Measurements from ENCODE around the gene INHBE.

The INHBE gene

GRCh38 chr12:57471661-57472060 is 16.6 kb downstream of the INHBE start:
- H3K4me3 ChIP-seq = no peak overlapping the region

GRCh38 chr12:57472391-57472790 is 17.3 kb downstream of the INHBE start:
- Histone ChIP-seq H3K4me3 (no peak overlapping the region), H3K27ac (no peak overlapping the region)

More at GRCh38 chr12:57471661-57472060, 16.6 kb downstream of the INHBE start:
- H3K27ac ChIP-seq = no peak overlapping the region

DNA sequence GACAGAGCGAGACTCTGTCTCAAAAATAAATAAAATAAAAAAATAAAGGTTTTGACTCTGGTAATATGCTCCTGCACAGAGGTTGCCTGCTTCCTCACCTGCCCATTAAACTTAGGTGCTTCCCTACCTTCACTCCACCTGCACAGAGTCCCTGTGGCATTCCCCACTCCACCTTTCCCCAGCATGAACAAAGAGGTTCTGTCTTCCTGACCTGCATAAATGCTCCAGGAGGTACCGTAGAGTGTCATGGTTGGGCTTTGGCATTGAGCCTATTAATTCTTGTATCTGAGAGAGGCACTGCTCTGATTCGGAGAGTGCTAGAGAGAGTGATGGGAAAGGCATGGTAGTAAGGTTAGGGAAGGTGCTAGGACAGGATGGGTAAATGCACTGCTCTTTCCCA is 18.3 kb downstream of the INHBE start:
- H3K4me3 ChIP-seq = no peak overlapping the region

GRCh38 chr12:57473886-57474285 is 18.8 kb downstream of the INHBE start:
- no peak overlapping the region for H3K27ac ChIP-seq
- H3K4me3 ChIP-seq = no peak overlapping the region

More for the DNA sequence above, 18.3 kb downstream of the INHBE start:
- no peak overlapping the region for H3K27ac ChIP-seq

- Histone ChIP-seq H3K4me3 (no peak overlapping the region), H3K27ac (no peak overlapping the region)
Measured at GRCh38 chr12:57474430-57474829, 19.3 kb downstream of the INHBE start.

- Histone ChIP-seq H3K27ac (no peak overlapping the region), H3K4me3 (peak overlapping the region in 1 of 7 experiments; percentile 40)
Measured at GRCh38 chr12:57474862-57475261, 19.8 kb downstream of the INHBE start.

DNA sequence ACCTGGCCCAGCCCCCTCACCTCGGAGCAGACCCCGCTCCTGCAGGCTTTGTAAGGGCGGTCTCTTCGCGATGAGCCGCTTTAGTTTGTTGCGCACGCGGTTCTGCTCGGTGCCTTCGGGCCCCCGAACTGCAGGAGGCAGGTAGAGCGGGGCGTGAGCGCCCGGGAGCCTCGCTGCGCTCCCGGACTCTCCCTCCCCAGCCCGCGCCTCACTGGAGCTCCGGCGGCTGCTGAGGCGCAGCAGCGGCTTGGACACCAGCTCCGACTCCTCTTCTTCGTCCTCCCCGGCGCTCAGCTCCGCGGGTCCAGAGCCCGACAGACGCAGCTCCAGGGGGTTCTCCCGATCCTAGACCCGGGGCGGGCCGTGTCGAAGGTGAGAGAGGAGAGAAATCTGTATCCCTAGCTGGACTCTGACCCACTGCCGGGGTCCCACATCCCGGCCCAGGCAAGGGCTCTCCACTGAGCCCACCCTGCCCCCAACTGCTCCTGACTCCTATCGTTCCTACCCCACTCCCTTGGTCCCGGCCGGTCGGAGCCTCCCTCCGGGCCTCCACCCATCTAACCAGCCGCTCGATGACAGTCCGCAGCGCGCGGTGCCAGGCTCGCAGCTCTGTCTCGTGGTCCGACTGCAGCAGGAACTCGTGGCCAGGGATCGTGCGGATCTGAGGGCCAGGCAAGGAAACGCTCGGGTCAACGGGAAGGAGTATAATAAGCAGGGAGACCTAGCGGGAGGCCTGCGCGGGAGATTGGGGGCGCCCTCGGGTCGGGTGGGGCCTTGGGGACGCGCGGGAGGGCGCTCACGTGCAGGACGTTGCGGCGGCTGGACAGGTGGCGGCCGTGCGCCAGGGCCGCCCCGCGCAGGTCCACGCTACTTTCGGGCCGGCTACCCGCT is 20.4 kb downstream of the INHBE start:
- Histone ChIP-seq H3K27ac (peak overlapping the region in 17 of 21 experiments; percentile 17 to 99 (median 88)), H3K4me3 (peak overlapping the region; percentile 32 to 47 (median 40))

DNA sequence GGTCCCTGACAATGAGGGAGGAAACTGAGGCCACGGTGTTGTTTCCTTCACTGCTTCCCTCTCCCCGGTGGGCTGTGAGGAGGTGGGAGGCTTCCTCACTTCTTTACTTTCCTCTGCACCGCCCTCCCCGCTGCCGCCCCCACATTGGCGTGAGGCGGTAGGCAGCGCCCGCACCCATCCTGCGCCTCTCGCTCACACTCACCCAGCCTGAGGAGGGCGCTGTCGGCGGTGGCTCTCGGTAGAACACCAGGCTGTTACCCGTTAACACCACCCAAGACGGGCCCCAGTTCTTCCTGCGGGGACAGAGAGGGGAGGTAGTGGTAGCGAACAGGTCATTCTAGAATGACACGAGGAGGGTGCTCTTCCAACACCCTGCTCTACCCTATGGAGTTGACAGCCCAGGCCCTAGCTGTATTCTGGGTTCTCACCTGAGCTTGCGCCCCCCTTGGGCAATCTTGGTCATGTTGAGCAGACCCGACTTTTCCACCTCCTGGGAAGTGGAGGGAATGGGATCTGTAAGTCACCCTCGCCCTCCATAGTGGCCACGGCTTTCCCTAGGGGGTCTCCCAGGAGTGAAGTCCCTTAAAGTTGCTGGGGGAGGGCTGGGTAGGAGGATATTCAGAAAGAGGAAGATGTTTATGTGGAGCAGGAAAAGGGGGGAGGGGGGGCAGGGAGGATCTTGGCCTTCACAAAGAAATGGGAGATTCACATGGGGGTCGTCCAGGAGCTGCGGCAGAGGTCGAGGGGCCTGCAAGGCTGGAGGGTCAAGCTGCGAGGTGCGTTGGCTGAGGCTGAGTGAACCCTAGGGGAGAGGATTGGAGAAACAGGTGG is 21.3 kb downstream of the INHBE start:
- peak overlapping the region in 18 of 21 experiments; percentile 31 to 99 (median 86) for H3K27ac ChIP-seq
- peak overlapping the region; percentile 32 to 47 (median 40) for H3K4me3 ChIP-seq

DNA sequence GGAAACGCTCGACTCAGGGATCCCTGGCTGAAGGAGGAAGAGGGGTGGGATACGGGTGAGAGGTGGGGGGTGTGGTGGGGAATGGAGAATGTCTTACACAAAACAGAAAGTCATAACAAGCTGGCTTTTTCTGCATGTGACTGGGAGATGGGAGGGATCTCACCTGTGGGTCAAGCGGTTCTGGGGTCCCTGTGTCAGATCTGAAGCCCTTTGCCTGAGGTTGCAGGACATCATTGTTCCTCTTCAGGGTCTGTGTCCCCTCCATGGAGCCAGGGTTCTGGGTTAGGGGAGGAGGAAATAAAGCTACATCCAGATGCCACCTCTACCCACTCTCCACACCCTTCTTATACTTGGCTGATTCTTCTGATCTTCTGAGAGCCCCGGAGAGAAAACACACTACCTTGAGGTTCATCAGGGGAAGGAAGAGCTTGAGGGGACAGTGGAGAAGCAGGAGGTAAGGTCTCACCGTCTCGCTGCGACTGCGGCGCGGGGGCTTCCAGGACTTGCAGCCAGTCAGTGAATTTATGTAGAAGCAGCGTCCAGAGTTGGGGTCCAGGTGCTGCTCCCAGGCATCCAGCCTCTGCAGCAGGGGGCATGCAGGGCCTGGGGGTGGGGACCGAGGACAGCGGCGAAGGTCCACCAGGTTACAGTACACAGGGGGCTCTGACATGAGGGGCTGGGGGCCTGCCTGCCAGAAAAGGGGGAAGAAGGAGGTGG is 22.0 kb downstream of the INHBE start:
- peak overlapping the region; percentile 32 to 47 (median 40) for H3K4me3 ChIP-seq

DNA sequence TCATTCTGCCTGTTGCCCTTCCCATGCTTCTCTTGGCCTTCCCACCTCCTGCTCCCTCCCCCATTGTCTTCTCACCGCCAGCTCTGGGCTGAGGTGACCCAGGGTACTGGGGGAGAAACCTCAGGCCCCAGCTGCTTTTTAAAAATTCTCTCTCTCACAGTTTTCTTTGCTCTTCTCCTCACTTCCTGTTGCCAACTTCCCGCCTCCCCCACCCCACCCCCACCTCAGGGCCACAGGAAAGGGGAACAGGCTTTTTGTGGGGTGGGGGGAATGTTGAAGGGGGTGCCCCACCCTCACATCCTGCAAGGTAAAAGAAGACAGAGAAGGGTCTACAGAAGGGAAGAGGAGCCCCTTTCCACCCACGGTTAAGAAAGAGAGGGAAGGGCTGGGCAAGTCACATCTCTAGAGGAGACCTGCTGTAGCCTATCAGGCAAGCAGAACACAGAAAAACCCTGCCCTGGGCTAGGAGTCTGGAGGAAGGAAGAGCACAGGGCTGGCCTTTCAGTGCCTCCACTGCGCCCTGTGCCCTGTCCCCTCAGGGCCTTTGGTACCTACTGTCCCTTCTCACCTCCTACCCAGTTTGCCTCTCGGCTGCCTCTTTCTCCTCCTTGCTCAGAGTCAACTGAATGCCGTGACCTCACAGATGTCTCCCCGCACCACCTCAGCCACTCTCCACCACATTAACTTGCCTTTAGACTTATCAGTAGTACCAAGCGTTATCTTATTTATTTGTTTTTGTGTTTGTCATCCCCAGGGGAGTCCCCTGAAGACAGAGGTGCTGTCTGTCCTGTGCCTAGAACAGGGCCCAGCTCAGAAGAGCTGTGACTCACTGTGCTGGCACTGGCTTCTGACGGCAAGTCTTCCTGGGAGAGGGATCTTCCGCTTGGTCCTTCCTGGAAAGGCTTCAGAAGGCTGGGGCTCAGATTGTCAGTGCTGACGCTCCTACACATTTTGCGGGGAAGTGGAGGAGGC is 22.9 kb downstream of the INHBE start:
- Histone ChIP-seq H3K4me3 (peak overlapping the region; percentile 32 to 47 (median 40)), H3K27ac (peak overlapping the region; percentile 31 to 99 (median 84))

More for the DNA sequence above, 22.0 kb downstream of the INHBE start:
- H3K27ac ChIP-seq = peak overlapping the region; percentile 31 to 99 (median 84)

GRCh38 chr12:57479043-57479375 is 23.9 kb downstream of the INHBE start:
- peak overlapping the region in 3 of 7 experiments; percentile 14 to 42 (median 36) for H3K4me3 ChIP-seq
- H3K27ac ChIP-seq = peak overlapping the region in 20 of 21 experiments; percentile 31 to 99 (median 84)

- H3K4me3 ChIP-seq = peak within 1 kb of the TSS in 3 of 7 experiments; percentile 36 to 42 (median 40)
- peak within 1 kb of the TSS in 20 of 21 experiments; percentile 36 to 99 (median 84) for H3K27ac ChIP-seq
Measured at GRCh38 chr12:57479376-57480115, 24.4 kb downstream of the INHBE start, which contains the start of gene ARHGAP9. ARHGAP9 (minus strand) TSS chr12:57479866; CDS start chr12:57479406, 460 bp downstream.

GRCh38 chr12:57481671-57482070 is 26.6 kb downstream of the INHBE start:
- Histone ChIP-seq H3K27ac (peak overlapping the region in 4 of 21 experiments; percentile 88 to 99 (median 94)), H3K4me3 (no peak overlapping the region)

- Histone ChIP-seq H3K4me3 (no peak overlapping the region), H3K27ac (peak overlapping the region in 1 of 21 experiments; percentile 14)
Measured at GRCh38 chr12:57483466-57483865, 28.4 kb downstream of the INHBE start.

DNA sequence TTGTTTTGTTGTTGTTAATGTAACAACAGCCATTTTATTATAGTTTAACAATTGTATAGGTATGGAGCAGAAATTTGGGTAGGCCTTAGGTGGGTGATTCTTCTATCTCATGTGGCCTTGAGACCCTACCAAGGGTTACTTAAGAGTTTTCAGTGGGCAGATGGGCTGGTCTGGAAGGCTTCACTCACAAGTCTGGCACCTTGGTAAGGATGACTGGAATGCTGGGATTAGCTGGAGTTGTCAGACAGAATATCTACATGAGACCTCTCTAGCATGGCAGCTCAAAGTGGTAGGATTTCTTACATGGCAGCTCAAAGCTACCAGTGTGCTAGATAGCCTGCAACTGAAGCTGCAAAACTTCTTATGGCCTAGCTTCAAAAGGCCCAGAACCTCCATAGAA is 30.6 kb downstream of the INHBE start:
- Histone ChIP-seq H3K4me3 (no peak overlapping the region), H3K27ac (no peak overlapping the region)

- H3K4me3 ChIP-seq = peak overlapping the region; percentile 77 to 91 (median 84)
- peak overlapping the region in 9 of 21 experiments; percentile 16 to 93 (median 80) for H3K27ac ChIP-seq
Measured at GRCh38 chr12:57487055-57487596, 32.0 kb downstream of the INHBE start.

Measured in skin epidermis (tissue), 12 donors.